Ovary (tissue), 3 donors: Measurements from ENCODE around the gene SSTR5.

Experiments
- CTCF ChIP-seq, 3 donors: fragments of 450-650 bp in 2 of 3; fragments of 200-600 bp in 1 of 3; IDR thresholded peaks; one replicate each; pipeline versions ENCODE4 v1.5.1 to v1.8.0; 2016 to 2022; ENCODE audit warnings: antibody characterized with exemption in 3 of 3, mild to moderate bottlenecking in 1 of 3
- EP300 ChIP-seq: sonication (generic); formaldehyde crosslinking; IDR thresholded peaks from one replicate; pipeline ENCODE4 v1.6.1; 2017; ENCODE audit warnings: antibody characterized with exemption
- POLR2A ChIP-seq: fragments of 450-650 bp; IDR thresholded peaks from one replicate; pipeline ENCODE4 v1.6.1; 2017; ENCODE audit warnings: antibody characterized with exemption, mild to moderate bottlenecking, moderate library complexity
- donor health status: DM: no; HTN: no; CAD: no.

GRCh38 chr16:1031666-1032065, 40.9 kb upstream of the SSTR5 start:
- TF ChIP-seq POLR2A (no peak), CTCF (IDR thresholded peaks at IDR 0.05) (no peak), EP300 (no peak)
